GM18505 (cell line): ENCODE measurements around the gene TRIM41.
A peak's percentile ranks its signal among the peaks of the same experiment; 100 is the strongest.

Experiments used
- ATAC-seq: cut with Tn5 transposase; IDR thresholded peaks from one replicate; pipeline ENCODE4 v1.9.1; 2021; ENCODE audit not compliant: unreplicated experiment
- POLR2A ChIP-seq: IDR thresholded peaks from 4 replicates; pipeline ENCODE4 v1.6.1; 2011; ENCODE audit warnings: borderline replicate concordance; ENCODE audit not compliant: insufficient read depth, insufficient read length; ENCODE audit errors: extremely low read depth

TRIM41 gene

DNA sequence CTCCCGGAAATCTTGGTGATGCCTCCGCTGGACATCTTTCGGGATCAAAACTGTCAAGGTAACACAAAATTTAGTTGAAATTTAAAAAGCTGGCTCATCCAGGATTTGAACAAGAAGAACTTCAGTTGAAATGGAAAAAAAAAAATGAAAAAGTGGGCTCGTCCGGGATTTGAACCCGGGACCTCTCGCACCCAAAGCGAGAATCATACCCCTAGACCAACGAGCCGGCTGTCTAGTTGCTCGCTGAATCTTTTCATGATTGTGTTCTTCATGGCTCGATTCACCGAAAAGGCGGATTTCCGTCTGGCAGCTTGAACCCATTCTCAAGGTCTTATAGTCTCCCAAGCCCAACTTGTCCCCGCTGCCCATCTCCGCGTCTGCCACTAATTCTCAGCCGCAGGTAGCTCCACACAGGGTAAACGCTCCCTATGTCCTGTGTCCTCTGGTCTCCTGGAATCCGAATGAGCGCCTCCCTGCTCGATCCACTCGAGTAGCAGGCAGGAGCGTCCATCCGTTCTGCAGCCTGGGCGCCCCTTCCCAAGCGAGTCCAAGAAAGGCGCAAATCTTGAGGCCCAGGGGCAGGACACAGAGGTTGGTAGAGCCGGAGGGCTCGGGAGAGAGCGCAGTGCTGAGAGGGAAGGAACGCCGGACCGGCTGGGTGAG is 34.2 kb upstream of the TRIM41 start:
- no peak for TF ChIP-seq POLR2A
- no peak for ATAC-seq

DNA sequence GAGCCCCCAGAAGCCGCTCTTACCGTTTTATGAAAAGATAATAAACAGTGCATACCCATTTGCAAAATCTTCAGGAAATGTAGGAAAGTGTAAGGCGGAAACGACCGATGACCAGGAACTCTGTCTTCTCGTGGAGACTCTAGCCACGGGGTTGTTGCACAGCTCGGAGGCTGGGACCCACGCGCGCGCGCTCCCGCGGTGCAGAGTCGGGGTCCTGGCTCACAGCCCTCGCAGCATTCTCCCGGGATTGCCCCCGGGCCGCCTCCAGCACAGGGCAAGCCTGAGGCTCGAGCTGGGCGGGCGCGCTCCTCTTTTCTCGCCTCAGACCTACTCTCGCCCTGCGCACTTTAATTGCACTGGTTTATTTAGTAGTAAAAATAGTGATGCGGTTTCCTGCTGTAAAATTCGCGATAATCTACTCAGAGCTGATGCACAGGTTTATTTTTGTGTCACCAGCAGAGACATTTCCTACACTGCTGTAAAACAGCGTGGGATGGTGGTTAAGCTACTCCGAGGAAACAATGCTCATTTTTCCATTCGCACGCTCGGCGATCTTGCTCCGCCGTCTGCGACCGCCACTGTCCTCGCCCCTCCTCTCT is 33.6 kb upstream of the TRIM41 start:
- ATAC-seq = no peak
- peak; percentile 43 for TF ChIP-seq POLR2A

DNA sequence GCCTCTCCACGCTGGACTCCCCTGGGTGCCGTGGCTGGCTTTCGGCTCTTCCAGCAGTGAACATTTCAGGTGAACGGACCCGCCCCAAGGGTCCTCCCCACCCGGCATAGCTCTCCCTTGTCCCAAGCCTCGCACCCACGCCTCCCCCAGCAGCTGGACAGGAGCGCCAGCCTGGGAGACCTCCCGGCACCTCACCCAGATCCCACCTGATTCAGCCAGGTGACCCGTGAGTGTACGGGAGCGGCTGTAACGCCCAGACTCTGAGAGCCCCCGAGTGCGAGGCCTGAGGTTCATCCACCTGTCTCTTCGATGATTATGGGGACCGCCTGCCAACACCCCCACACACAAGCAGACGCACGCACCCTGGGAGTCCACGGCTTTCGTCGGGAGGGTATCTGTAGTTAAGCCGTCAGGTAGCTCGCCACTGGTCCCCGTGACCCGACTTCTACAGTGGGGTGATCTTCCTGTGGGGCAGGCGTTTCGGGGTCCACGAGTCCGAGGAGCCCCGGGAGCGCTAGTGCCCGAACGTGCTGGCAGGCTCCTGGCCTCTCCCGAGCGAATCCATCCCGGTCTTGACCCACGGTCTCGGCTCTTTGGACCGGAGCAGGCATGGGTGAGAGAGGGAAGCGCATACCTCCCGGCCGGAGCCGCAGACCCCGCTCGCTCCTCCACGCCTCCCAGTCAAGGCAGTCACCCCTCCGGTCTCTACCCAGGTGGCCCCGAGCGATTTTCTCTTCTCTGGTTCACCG is 32.9 kb upstream of the TRIM41 start:
- ATAC-seq = no peak
- TF ChIP-seq POLR2A = no peak

DNA sequence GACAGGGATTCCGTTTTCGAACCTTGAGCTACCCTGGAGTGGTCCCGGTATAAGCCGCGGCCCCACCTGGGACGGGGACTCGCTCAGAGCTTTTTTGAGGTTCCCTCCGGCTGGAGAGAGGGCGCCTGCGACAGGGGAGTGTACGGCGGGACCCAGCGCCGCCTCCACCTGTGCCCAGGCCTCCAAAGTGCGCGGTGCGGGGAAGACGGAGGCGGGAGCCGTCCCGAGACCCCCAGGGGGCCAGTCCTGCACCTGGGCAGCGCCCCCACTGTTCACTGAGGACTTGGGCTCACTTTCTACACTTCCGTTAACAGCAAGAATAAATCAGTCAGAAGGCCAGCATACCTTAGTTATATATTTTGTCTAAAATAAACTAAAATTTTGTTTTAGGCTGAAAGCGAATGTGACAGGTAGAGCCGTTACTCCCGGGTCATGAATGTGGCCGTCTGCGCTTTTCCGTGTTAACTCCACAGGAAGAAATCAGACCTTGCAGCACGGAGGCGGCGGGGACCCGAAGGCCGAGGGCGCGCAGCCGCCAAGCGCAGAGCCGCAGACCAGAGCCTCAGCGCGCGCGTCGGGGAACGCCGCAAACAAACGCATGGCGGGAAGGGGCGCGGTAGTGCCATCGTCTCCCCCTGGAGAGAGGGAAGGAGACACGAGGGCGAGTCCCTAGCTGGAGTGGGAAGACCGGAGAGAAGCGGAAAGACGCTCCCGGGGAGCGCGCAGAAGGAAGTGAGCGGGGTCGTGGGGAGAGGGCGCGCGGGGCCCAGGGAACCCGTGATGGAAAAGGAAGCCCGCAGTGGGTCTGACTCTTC is 32.2 kb upstream of the TRIM41 start:
- TF ChIP-seq POLR2A = no peak
- ATAC-seq = no peak

DNA sequence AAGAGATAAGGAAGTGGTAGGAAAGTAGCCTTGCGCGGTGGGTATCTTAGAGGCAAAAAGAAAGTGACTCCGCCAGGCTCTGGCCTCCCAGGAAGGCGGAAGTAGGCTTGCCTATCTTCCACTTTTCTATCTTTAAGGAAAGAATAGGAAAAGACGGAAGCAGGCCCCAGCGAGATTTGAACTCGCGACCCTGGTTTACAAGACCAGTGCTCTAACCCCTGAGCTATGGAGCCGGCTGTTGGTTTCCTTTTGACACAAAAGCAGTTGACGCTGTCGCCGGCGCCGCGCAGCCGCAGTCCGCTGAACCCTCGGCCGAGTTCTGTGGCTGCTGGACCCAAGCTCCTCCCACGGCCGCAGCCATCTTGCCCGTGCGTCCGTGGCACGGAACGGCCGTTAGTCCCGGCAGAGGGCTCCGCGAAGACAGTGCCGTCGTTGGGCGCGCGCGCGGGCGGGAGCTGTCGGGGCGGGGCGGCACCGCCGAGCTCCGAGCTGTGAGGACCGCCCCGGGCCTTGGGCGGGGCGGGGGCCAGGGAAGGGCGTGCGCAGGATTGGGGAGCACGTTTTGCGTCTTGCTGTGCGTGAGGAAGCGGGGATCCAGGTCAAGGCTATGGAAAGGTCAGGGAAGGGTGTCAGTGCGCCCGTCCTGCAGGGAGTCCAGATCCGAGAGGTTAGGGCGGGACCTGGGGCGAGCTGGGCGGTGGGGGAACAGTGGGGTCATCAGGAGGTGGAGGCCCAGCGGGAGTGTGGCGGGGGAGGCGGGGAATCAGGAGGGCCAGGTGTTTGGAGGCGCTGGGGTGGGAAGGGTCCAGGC is 31.4 kb upstream of the TRIM41 start:
- ATAC-seq = peak; percentile 50
- peak; percentile 73 for TF ChIP-seq POLR2A

DNA sequence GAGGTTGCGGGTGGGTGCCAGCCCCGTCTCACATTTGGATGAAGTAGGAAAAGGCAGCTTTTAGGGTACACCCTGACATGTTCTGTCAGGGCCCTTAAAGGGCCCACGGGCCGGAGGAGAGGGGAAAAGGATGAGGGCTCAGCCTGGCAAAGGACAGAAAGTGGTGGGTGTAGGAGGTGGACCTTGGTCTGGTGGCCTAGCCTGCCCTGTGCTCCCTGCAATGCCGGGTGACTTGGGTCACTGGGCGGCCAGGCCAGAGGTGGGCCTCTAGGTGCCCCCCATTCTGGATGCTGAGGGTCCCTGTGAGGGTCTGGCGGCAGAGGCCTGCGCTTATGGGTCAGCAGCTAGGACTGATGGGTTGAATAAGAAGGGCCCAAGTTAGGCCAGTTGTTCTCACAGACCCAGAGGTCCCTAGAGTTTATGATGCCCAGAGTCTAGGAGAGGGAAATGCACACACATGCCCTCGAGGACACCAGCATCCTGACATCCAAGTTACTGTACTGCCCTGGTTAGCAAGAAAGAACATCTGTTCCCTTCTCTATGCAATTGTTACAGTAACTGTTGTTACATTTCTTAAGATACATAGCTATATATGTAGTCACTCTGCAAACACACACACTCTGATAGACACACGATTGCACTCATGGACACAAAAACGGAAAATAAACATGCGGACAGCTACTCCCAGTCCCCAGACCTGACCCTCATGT is 30.6 kb upstream of the TRIM41 start:
- no peak for ATAC-seq
- no peak for TF ChIP-seq POLR2A

DNA sequence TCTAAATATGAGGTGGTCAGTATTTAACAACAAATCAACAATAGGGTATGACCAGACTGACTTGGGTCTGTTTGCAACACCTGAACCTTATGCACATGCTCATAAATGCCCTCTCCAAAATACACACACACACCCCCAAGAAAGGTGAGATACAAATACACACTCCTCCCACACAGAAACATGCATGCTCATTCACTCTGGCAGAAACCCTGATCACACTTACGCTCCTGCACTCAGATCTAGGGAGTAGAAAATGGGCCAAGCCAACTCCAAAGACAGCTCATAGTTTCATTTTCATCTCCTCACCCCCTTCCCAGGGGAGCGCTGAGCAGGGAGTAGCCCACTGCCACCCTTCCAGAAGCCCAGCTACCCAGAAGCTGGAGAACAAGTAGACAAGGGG is 29.4 kb upstream of the TRIM41 start:
- TF ChIP-seq POLR2A = no peak
- ATAC-seq = no peak

DNA sequence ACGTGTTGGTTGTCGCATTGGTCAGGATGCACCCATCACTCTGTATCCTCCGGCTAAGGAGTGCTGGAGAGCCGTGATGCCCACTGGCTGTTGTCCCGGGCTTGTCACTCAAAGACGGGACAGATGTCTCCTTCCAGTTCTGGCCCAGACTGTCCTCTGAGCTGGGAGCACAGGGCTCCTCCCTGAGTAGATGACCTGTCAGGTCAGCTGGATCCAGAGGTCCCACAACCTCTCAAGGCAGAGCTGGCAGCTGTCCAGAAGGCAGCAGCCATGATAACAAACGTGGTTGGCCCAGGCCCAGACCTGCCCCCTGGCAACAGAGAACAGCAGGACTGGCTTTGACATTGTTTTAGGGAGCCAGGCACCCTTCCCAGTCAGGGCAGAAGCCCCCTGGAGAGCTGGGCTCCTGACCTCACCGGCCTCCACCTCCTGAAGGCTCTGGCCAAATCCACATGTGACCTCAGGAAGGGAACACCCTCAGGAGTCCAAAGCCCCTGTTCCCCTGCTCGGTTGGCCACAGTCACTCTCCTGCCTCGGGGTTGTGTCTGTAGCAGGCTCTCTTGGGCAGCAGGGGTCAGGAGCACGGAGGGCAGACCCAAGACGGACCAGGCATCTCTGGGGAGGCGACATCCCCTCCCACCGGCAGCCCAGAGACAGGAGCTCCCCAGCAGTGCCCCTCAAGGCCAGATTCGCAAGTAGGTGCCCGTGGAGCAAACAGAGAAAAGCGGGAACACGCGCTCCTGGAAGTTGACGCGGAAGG is 28.4 kb upstream of the TRIM41 start:
- ATAC-seq = no peak
- no peak for TF ChIP-seq POLR2A

DNA sequence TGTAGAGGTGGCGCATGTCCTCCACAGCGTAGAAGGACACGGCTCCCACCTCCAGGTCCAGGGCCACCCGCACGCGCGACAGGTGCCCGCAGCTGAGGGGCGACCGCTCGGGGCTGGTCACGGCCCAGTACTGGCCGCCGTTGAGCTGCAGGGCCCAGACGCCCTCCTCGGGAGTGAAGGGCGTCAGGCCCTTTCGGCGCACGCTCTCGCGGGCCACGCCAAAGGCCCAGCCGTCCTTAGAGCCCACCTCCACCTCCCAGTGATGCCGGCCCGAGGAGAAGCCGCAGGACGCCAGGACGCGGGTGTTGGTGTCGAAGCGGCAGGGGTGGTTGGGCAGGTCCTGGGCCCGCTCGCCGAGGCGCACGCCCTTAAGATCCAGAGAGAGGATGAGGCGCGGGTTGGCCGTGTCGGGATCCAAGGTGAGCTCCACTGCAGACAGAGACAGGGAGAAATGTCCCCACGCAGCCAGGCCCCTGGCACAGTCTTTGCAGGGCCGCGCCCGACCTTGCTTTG is 27.8 kb upstream of the TRIM41 start:
- TF ChIP-seq POLR2A = no peak

DNA sequence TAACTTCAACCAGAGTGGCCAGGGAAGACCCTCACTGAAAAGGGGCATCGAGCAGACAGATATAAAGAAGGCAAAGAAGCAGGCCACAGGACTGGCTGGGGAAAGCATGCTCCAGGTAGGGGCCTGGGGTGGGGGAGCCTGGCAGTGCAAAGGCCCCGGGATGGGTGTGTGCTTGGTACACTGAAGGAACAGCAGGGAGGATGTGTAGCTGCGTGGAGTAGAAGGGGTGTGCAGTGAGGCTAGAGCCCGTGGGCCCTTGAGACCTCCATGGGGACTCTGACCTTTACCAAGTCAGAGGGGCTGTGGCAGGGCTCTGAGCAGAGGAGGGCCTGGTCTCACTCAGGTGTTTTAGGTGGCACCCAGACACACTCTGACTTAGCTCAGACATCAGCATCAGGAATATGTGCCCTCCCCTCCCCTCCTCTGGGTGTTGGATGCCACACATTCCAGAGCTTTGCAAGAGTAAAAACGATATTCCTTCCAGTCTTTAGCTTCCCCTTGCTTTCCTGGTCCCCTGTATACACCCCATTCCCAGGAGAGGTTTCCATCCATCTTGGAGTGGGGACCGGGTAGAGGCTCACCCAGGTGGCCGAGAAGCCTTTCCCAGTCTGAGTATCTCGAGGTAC is 25.6 kb upstream of the TRIM41 start:
- TF ChIP-seq POLR2A = no peak
- no peak for ATAC-seq

More for the DNA sequence above, 27.8 kb upstream of the TRIM41 start:
- no peak for ATAC-seq
